K562 (cell line): Measurements from ENCODE around the gene LAT. TPM values are rescaled to one million over a fixed set of nuclear protein-coding genes. Genes with fewer than 3 reads are reported as not detected.

Experiments used
- ATF1 ChIP-seq, 2 experiments: fragments of 450-650 bp in 1 of 2; IDR thresholded peaks; 2 replicates each; pipeline ENCODE4 v1.6.1; 2016; ENCODE audit warnings: missing compliant biosample characterization in 1 of 2, missing genetic modification characterization in 1 of 2
- BRCA1 ChIP-seq, 2 experiments: fragments of 450-650 bp in 1 of 2; sonication (generic) in 1 of 2; formaldehyde crosslinking in 1 of 2; IDR thresholded peaks; 2 replicates each; pipeline versions ENCODE4 v1.5.0 to v1.6.1; 2017 to 2020; ENCODE audit warnings: mild to moderate bottlenecking in 1 of 2, missing genetic modification reagents in 1 of 2
- CBFA2T2 ChIP-seq: fragments of 450-650 bp; conservative IDR thresholded peaks from 2 replicates; pipeline ENCODE4 v1.6.1; 2017; ENCODE audit warnings: mild to moderate bottlenecking
- CBX1 ChIP-seq: sonication (generic); IDR thresholded peaks from 2 replicates; pipeline ENCODE4 v1.6.1; 2016; ENCODE audit warnings: antibody characterized with exemption, low read depth, mild to moderate bottlenecking
- CBX5 ChIP-seq: IDR thresholded peaks from 2 replicates; pipeline ENCODE4 v1.6.1; 2014; ENCODE audit warnings: low read depth, borderline replicate concordance
- CC2D1A ChIP-seq: fragments of 450-650 bp; IDR thresholded peaks from 2 replicates; pipeline ENCODE4 v1.6.1; 2017; ENCODE audit warnings: mild to moderate bottlenecking
- E2F3 ChIP-seq: fragments of 250-450 bp; sonication (Bioruptor Pico); IDR thresholded peaks from 2 replicates; pipeline ENCODE4 v1.4.0; 2020; ENCODE audit warnings: mild to moderate bottlenecking
- ELF1 ChIP-seq: fragments of 200-800 bp; sonication (Bioruptor generic); IDR thresholded peaks from 2 replicates; pipeline ENCODE4 v1.6.1; 2016; ENCODE audit warnings: missing genetic modification characterization, missing compliant biosample characterization
- ETS1 ChIP-seq: conservative IDR thresholded peaks from 2 replicates; pipeline ENCODE4 v1.6.1; 2011; ENCODE audit warnings: low read depth, mild to moderate bottlenecking, low read length; ENCODE audit not compliant: control insufficient read depth
- ETV6 ChIP-seq, 3 experiments: fragments of 150-350 bp in 1 of 3; sonication (generic) in 1 of 3; formaldehyde crosslinking in 1 of 3; IDR thresholded peaks; 2 replicates each; pipeline versions ENCODE4 v1.6.1 to v1.8.0; 2014 to 2022; ENCODE audit warnings: borderline replicate concordance in 2 of 3, low read depth in 2 of 3, antibody characterized with exemption in 1 of 3, low read length in 1 of 3, mild to moderate bottlenecking in 1 of 3, missing genetic modification reagents in 1 of 3
- OTX1 ChIP-seq: fragments of 450-650 bp; formaldehyde crosslinking; IDR thresholded peaks from 2 replicates; pipeline ENCODE4 v1.4.0; 2022; ENCODE audit warnings: mild to moderate bottlenecking
- SMAD2 ChIP-seq: fragments of 150-350 bp; IDR thresholded peaks from 2 replicates; pipeline ENCODE4 v1.6.1; 2014; ENCODE audit warnings: low read depth, mild to moderate bottlenecking, low read length
- STAT5A ChIP-seq: IDR thresholded peaks from 2 replicates; pipeline ENCODE4 v1.6.1; 2012; ENCODE audit warnings: low read length, inconsistent platforms, borderline replicate concordance
- TBP ChIP-seq: optimal IDR thresholded peaks from 2 replicates; pipeline ENCODE3; 2011; ENCODE audit warnings: low read depth, low read length, improper control_type of control experiment
- ZFP1 ChIP-seq: fragments of 450-650 bp; formaldehyde crosslinking; IDR thresholded peaks from 2 replicates; pipeline ENCODE4 v1.4.0; 2020; ENCODE audit warnings: mild to moderate bottlenecking, mixed read lengths
- ZFX ChIP-seq: sonication (generic); formaldehyde crosslinking; IDR thresholded peaks from 2 replicates; pipeline ENCODE4 v1.8.0; 2022; ENCODE audit warnings: mild to moderate bottlenecking, missing genetic modification reagents, moderate library complexity
- ZNF316 ChIP-seq: fragments of 450-650 bp; IDR thresholded peaks from 2 replicates; pipeline ENCODE4 v1.6.1; 2016
- ZNF584 ChIP-seq: fragments of 200-800 bp; sonication (Bioruptor generic); IDR thresholded peaks from 2 replicates; pipeline ENCODE4 v1.6.1; 2016; ENCODE audit warnings: low read depth, mild to moderate bottlenecking, missing genetic modification characterization, missing compliant biosample characterization
- ZNF639 ChIP-seq, 2 experiments: fragments of 200-800 bp in 1 of 2; sonication (Bioruptor generic) in 1 of 2; sonication (generic) in 1 of 2; formaldehyde crosslinking in 1 of 2; IDR thresholded peaks in 1 of 2; conservative IDR thresholded peaks in 1 of 2; 2 replicates each; pipeline versions ENCODE4 v1.5.0 to v1.6.1; 2016 to 2020; ENCODE audit warnings: missing compliant biosample characterization in 1 of 2, missing genetic modification characterization in 1 of 2, missing genetic modification reagents in 1 of 2
- polyA plus RNA-seq, 8 experiments: library from polyadenylated mRNA; depleted of rRNA in 4 of 8; stranded (reverse) in 5 of 8; unstranded in 3 of 8; fragments of >200 nt; fragmentation: Nextera tagmentation in 2 of 8; fragmentation: Illumina TruSeq in 1 of 8; extraction: Ambion mirVana in 2 of 8; extraction: Trizol in 1 of 8; gene quantifications; 2 replicates each; pipeline versions ENCODE4 v1.2.1 to v1.2.3, GENCODE V29; 2011 to 2014; ENCODE audit warnings: inconsistent platforms in 1 of 8, missing spikeins in 1 of 8
- total RNA-seq, 7 experiments: library from RNA; depleted of rRNA in 6 of 7; stranded (reverse); fragments of >200 nt in 6 of 7; fragmentation: Illumina TruSeq in 2 of 7; extraction: Trizol in 2 of 7; gene quantifications; 2 replicates each; pipeline versions ENCODE4 v1.2.1 to v1.2.3, GENCODE V29; 2011 to 2021; ENCODE audit warnings: low replicate concordance in 1 of 7
- TF ChIP-seq, protein P1 (sequence below): sonication (generic); formaldehyde crosslinking; IDR thresholded peaks from 2 replicates; pipeline ENCODE4 v1.8.0; 2022; ENCODE audit warnings: missing genetic modification reagents, mild to moderate bottlenecking, moderate library complexity, borderline replicate concordance
- TF ChIP-seq, protein P2 (sequence below): fragments of 450-650 bp; formaldehyde crosslinking; IDR thresholded peaks from 2 replicates; pipeline ENCODE4 v1.4.0; 2020; ENCODE audit warnings: mild to moderate bottlenecking, moderate library complexity
- TF ChIP-seq, protein P3 (sequence below): fragments of 200-400 bp; formaldehyde crosslinking; IDR thresholded peaks from 2 replicates; pipeline ENCODE4 v1.6.1; 2017; ENCODE audit warnings: mild to moderate bottlenecking, low read depth, low read length, moderate library complexity

The LAT gene
- total and polyA plus RNA-seq, 9 of the 15 experiments (the other 6 are each of a cell fraction or from before 2014, with no cell fraction given) = 0.40 to 4.2 (median 1.3) TPM

DNA sequence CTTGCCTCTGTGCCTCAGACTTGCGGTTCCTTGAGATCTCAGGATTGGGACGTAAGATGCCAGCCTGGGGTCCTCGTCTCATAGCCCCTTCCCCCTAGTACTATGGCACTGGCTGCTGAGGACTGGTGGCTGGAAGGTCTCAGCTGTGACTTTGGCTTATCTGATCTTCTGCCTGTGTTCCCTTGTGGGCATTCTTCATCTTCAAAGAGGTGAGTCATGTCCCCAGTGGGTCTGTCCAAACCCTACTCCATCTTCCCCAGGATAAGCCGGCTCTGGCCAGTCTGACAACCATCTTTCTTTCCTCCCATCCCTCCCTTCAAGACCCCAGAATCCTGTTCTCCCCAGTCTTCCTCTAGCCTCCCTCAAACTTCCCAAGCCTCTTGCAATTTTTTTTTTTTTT lies 49.5 kb upstream of the LAT start (continued):
- no peak for TF ChIP-seq CC2D1A
- TF ChIP-seq, protein P1, sequence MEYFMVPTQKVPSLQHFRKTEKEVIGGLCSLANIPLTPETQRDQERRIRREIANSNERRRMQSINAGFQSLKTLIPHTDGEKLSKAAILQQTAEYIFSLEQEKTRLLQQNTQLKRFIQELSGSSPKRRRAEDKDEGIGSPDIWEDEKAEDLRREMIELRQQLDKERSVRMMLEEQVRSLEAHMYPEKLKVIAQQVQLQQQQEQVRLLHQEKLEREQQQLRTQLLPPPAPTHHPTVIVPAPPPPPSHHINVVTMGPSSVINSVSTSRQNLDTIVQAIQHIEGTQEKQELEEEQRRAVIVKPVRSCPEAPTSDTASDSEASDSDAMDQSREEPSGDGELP = peak; percentile 80
- no peak for TF ChIP-seq CBX1
- TF ChIP-seq CBFA2T2 = no peak
- no peak for TF ChIP-seq BRCA1 (IDR thresholded peaks at IDR 0.05)
- no peak for TF ChIP-seq BRCA1 (CRISPR knock-in tag; IDR thresholded peaks at IDR 0.05)
- TF ChIP-seq ZNF639 (CRISPR knock-in tag; conservative IDR thresholded peaks at IDR 0.05 in 1 of 2, IDR thresholded peaks at IDR 0.05 in 1 of 2) = no peak
- no peak for TF ChIP-seq ZFP1 (CRISPR knock-in tag)
- TF ChIP-seq ZNF584 (CRISPR knock-in tag) = no peak
- no peak for TF ChIP-seq ATF1 (CRISPR knock-in tag; IDR thresholded peaks at IDR 0.05)
- TF ChIP-seq ATF1 (tag; IDR thresholded peaks at IDR 0.05) = no peak
- TF ChIP-seq, protein P2, sequence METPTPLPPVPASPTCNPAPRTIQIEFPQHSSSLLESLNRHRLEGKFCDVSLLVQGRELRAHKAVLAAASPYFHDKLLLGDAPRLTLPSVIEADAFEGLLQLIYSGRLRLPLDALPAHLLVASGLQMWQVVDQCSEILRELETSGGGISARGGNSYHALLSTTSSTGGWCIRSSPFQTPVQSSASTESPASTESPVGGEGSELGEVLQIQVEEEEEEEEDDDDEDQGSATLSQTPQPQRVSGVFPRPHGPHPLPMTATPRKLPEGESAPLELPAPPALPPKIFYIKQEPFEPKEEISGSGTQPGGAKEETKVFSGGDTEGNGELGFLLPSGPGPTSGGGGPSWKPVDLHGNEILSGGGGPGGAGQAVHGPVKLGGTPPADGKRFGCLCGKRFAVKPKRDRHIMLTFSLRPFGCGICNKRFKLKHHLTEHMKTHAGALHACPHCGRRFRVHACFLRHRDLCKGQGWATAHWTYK (CRISPR knock-in tag) = no peak
- no peak for TF ChIP-seq ZFX
- TF ChIP-seq STAT5A = no peak
- TF ChIP-seq TBP = no peak
- TF ChIP-seq ZNF316 = no peak
- TF ChIP-seq CBX5 = no peak
- TF ChIP-seq SMAD2 = no peak
- TF ChIP-seq OTX1 (CRISPR knock-in tag) = no peak
- TF ChIP-seq ELF1 (tag) = no peak
- TF ChIP-seq, protein P3, sequence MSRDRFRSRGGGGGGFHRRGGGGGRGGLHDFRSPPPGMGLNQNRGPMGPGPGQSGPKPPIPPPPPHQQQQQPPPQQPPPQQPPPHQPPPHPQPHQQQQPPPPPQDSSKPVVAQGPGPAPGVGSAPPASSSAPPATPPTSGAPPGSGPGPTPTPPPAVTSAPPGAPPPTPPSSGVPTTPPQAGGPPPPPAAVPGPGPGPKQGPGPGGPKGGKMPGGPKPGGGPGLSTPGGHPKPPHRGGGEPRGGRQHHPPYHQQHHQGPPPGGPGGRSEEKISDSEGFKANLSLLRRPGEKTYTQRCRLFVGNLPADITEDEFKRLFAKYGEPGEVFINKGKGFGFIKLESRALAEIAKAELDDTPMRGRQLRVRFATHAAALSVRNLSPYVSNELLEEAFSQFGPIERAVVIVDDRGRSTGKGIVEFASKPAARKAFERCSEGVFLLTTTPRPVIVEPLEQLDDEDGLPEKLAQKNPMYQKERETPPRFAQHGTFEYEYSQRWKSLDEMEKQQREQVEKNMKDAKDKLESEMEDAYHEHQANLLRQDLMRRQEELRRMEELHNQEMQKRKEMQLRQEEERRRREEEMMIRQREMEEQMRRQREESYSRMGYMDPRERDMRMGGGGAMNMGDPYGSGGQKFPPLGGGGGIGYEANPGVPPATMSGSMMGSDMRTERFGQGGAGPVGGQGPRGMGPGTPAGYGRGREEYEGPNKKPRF = no peak
- TF ChIP-seq E2F3 = no peak
- no peak for TF ChIP-seq ETV6 (IDR thresholded peaks at IDR 0.05; ENCODE audit: borderline replicate concordance in 1 of 2, low read depth in 2 of 2, low read length in 1 of 2)
- no peak for TF ChIP-seq ETV6 (CRISPR knock-in tag; IDR thresholded peaks at IDR 0.05; ENCODE audit: borderline replicate concordance)
- TF ChIP-seq ETS1 = no peak
